DMS79 (cell line): Measurements from ENCODE around the gene DIAPH3.

Source experiments
- DNase-seq: peaks from one replicate; lab custom pipeline; 2025; lab: John Stamatoyannopoulos, UW

The DIAPH3 gene

DNA sequence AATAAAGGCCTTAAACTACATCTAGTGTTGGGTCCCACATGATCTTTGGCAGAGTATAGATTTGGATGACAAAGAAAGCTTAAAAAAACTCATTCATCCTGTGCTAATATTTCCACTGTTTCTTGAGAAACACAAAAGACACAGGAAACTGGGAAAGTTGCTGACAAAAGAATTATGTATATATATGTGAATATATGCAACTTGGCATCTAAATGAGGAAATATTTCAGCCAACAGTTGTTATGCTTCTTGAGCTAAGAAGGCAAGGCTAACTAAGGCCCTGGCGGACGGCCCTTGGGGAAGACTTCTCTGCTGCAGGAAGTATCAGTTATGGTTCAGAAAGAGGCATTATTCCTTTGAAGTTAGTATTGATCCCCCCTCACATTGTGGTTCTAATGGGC, 491.8 kb downstream of the DIAPH3 start:
- no peak for DNase-seq

GRCh38 chr13:59666504-59666903, 497.2 kb downstream of the DIAPH3 start:
- no peak for DNase-seq

GRCh38 chr13:59665732-59666131, 498.0 kb downstream of the DIAPH3 start:
- DNase-seq, result no peak

DNA sequence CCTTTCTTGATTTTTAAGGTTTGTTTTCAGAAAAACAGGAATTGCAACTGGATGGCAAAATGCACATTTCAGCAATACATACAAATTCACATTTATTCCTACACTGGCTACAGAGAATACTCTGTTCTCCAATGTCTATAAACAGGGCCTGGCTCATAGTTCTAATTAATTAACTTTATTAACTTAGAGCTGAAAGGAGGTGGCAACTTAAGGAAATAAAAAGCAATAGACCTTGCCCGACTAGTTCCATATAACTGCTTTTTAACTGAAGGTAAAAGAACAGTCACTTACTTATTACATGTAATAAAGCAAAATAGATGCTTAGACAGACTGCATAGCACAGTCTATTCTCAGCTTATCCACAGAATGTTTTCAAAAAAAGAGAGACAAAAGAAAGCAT, 498.5 kb downstream of the DIAPH3 start:
- no peak for DNase-seq

GRCh38 chr13:59664586-59664985, 499.1 kb downstream of the DIAPH3 start:
- no peak for DNase-seq

GRCh38 chr13:59663707-59664106, 500.0 kb downstream of the DIAPH3 start:
- no peak for DNase-seq

- DNase-seq, result no peak
Observed at GRCh38 chr13:59660582-59660981, 503.1 kb downstream of the DIAPH3 start.

DNA sequence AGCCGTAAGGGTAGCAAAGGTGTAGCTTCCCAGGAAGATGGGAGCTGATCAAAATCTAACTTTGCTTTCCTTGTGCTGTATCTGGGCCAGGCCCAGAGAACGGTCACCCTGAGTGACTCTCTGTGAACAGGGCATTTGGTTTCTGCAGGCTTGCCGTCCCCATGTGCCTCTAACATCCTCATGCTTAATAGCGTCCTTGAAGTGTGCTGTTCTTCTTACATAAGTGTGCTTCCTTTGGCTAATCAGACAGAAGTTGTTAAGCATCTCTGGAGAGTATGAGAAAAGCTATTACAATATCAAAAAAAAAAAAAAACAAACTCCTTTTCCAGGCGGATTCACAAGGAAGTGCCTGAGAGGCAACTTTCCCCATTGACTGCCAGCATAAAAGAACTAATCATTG, 503.7 kb downstream of the DIAPH3 start:
- no peak for DNase-seq

DNA sequence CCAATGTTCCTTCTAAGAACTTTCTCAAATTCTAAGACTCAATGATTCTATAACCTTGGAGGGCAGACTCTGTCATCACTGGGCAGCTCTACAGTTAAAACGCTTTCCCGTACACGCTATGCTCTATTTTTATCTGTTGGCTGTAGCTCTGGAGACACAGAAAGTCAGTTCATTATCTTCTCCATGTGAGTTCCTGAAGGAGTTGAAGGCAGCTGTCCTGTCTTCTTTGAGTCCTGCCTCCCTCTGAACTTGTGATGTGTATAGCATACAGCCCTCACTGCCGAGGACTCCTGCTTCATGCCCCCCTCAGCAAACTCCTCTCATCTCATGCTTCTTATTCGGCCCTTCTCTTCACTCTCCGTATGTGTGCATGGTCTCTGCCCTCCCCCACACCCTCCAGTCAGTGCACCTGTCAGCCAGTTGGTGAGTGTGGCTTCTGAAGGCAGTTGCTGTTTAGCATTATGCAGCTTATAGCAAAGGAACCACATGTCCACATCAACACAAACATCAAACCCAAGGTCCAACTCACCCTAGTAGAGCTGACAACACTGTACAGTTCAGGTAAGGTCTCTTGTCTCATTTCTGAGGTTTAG, 504.9 kb downstream of the DIAPH3 start:
- DNase-seq, result no peak

DNA sequence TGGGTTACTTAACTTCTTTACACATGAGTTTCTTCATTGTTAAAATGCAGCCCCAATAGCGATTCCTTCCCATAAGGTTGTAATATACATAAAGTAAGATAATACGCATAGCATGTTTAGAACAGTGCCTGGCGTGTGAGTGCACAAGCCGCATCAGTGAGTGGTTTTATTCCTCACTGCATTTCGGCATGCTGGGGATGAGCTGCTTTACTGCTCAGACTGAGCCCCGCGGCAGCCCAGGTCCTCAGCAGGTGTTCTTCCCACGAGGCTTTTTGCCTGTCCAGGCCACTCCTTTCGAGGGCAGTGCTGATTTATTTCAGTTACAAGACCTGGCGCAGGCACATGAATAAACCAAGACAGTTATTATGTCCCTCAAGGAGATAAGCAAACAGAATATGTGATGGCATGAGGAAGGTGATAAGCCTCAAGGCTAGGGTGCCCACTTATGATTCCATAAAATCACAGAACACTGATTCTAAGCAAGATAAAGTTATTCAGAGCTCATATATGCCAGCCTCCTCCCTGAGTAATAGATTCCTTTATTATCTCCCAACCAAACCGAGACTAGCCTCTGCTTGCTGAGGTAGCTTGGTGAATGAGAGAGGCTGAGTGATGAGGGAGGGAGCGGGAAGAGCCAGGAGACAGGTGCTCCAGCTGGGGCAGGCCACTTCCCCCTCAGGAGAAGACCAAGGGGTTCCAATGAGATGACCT, 505.5 kb downstream of the DIAPH3 start:
- no peak for DNase-seq

DNA sequence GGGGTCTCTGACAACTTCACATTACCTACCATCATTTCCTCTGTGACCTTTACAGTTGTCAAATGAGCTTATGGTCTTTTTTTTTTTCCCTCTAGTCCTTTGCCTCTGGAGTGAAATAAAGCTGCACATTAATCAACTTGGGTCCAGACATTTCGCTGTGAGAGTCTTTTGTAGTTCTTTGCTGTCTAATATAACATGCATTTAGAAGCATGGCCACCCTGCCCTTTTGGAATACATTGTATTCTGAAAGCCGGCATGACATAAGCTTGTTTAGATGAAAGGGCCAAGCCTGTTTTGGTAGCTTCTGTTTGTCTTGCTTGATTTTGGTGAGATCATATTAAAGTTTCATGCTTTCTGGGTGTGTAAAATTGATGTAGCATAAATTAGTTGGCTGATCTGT, 509.8 kb downstream of the DIAPH3 start:
- no peak for DNase-seq

- DNase-seq, result no peak
Observed at GRCh38 chr13:59651479-59651878, 512.2 kb downstream of the DIAPH3 start.

DNA sequence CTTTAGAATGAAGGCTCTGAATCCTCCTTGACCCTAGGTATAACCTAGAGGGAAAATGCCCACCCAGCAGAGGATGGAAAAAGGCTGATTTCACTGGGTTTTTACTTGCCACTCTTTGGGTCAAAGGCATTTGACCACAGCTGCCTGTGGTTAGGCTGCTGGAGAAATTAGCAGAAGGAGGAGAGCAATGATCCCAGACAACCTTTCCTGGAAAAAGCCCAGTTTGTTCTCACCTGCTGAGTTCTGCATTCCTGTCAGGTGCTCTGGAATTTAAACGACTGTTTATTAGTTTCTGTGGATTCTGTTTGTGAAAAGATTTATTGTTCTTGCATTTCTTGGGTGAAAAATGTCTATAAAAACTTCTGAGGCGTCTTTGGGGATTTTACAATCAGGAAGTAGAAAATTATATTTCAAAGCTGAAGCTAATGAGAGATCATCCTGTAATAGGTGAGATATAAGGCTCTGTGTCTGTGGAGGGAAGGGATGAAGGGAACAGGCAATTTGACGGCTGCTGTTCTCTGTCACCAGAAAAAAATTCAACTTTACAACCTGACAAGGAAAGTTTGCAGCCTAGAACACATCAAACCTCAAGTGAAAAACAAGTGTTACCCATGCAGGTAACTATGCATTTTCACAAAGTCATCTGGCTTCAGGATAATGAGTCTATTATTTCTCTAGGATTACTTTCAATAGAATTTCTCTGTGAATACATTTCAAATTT, 519.7 kb downstream of the DIAPH3 start:
- no peak for DNase-seq

DNA sequence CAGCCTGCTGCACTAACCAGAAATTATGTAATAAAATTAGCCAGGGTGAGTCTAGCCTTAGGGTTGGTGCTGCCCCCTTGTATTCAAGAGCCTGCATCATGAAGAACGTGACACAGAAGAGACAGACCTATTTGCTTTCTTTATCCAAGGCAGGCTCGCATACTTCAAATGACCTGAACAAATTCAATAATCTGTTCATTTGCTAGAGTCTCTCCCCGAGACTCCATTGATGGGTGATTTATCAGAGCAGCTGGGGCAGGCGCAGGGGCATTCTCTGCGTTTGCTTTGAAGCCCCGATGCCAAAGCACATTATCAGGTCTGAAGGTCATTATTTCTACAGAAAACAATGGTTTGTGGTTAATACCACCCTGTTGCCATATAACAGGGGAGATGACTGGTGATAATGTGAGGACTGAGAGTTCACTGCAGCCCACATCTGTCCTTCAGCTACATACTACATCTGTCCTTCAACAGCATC, 520.3 kb downstream of the DIAPH3 start:
- DNase-seq, result no peak

DNA sequence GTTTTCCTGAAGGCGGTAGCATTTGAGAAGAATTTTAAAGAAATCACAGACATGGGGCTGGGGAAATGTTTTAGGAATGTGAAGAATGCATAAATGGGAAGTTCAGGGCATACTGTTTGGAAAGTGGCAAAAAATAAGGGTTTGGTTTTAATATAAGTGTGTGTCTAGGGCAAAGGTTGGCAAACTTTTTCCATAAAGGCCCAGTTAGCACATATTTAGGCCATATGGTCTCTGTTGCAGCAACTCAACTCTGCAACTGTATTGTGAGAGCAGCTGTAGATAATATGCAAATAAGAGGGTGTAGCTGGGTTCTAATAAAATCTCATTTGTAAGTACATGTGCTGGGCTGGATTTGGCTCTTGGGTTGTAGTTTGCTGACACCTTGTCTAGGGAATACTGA, 521.9 kb downstream of the DIAPH3 start:
- DNase-seq, result no peak

GRCh38 chr13:59641261-59641660, 522.5 kb downstream of the DIAPH3 start:
- DNase-seq, result no peak

GRCh38 chr13:59638404-59638803, 525.3 kb downstream of the DIAPH3 start:
- DNase-seq, result no peak

DNA sequence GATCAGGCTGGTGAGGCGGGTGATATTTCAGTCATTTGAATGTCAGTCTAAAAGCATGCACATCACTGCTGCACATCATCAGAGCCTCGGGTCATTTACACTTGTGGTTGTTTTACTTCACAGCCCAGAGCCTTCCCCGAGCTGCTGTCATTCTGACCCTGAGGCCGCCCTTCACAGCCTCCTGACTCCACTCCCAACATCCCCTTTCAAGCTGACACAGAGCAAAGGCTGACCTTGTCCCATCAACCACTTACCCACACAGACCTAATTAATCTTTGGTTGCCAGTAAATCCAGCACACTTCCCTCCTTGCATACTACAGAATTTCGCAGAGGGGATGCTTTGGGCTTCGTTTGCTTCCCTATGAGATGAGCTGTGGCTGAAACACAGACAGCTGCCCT, 528.1 kb downstream of the DIAPH3 start:
- DNase-seq, result no peak

GRCh38 chr13:59633290-59633689, 530.4 kb downstream of the DIAPH3 start:
- DNase-seq, result no peak

- no peak for DNase-seq
Observed at GRCh38 chr13:59631271-59631670, 532.5 kb downstream of the DIAPH3 start.

- no peak for DNase-seq
Observed at GRCh38 chr13:59625111-59625510, 538.6 kb downstream of the DIAPH3 start.

DNA sequence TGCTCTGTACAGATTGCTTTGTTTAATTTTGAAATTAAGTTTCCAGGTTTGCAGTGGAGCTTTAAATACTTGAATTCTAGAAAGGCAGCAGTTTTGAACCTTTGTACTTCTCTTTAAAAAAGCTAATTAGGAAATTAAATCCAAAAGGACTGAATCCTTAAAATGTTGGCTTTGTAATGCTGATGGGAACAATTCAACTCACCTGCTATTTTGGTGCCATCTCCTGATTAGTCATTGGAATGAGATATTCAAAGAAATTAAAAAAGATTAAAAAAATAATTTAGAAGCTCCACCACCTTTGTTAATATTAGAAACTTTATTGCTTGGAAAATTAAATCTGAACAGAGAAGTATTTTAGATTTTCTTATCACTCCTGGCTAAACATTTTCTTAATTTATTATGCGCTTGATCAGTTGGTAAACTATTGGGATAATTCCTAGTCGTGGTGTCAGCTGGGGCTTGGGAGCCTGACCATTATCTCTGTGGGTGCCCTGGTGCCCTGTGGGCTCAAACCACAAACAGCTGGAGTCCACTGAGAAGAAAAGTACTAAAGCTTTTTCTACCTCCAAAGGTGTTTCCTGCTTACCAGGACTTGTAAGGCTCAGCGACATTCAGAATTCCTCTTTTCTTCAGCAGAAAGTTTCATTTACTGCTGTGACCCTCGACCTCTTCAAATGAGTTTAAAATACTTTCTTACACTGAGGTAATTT, 540.4 kb downstream of the DIAPH3 start:
- DNase-seq, result no peak

DNA sequence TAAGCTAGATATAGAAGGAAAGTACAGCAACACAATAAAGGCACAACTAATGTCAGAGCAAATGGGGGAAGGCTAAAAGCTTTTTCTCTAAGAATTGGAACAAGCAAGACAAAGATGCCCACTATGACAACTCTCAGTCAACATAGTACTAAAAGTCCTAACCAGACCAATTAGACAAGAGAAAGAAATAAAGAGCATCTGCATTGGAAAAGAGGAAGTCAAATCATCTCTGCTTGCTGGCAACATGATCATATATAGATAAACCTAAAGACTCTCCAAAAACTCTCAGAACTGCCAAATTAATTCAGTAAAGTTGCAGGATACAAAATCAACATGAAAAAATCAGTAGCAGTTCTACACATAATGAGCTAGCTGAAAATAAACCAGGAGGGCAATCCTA, 542.0 kb downstream of the DIAPH3 start:
- no peak for DNase-seq
